Left ventricle myocardium inferior (tissue), 1 donor: ENCODE data around the gene MVB12A. TPM values are rescaled to one million over a fixed set of nuclear protein-coding genes. Genes with fewer than 3 reads are reported as not detected.

Experiments
- DNase-seq: peaks from one replicate; pipeline ENCODE4 v3.0.0-alpha.2; 2020
- H3K27ac ChIP-seq: fragments of 200-600 bp; replicated peaks from 2 replicates; pipeline ENCODE4 v1.8.0; 2021
- H3K27me3 ChIP-seq: fragments of 200-600 bp; 2 replicates; pipeline ENCODE4 v1.8.0; 2021; ENCODE audit warnings: low read depth
- H3K36me3 ChIP-seq: fragments of 200-600 bp; 2 replicates; pipeline ENCODE4 v1.8.0; 2021
- H3K4me1 ChIP-seq: fragments of 200-600 bp; 2 replicates; pipeline ENCODE4 v1.8.0; 2021
- H3K4me3 ChIP-seq: fragments of 200-600 bp; 2 replicates; pipeline ENCODE4 v1.8.0; 2021; ENCODE audit warnings: mild to moderate bottlenecking, moderate library complexity
- H3K9me3 ChIP-seq: fragments of 200-600 bp; replicated peaks from 2 replicates; pipeline ENCODE4 v1.8.0; 2021
- CTCF ChIP-seq: fragments of 200-600 bp; IDR thresholded peaks from 2 replicates; pipeline ENCODE4 v1.8.0; 2021; ENCODE audit warnings: antibody characterized with exemption, mild to moderate bottlenecking, borderline replicate concordance
- intact Hi-C: fragments of 100-400 bp; cut with micrococcal nuclease; formaldehyde crosslinking; loops from one replicate; pipeline ENCODE4 v1.11.0; 2022
- total RNA-seq: library from RNA; stranded (reverse); fragmentation: NEBNext Ultra II Directional; extraction: Animal tissue kit (Norgen Biotek cat#: 25700); gene quantifications from one replicate; pipeline ENCODE4 v1.2.1, GENCODE V29; 2021
- donor health status: DM: no; HTN: yes; CAD: no; lungs with severe emphysema.

Gene MVB12A
- total RNA-seq, 1 donor from 2014 or later = 19.6 TPM

DNA sequence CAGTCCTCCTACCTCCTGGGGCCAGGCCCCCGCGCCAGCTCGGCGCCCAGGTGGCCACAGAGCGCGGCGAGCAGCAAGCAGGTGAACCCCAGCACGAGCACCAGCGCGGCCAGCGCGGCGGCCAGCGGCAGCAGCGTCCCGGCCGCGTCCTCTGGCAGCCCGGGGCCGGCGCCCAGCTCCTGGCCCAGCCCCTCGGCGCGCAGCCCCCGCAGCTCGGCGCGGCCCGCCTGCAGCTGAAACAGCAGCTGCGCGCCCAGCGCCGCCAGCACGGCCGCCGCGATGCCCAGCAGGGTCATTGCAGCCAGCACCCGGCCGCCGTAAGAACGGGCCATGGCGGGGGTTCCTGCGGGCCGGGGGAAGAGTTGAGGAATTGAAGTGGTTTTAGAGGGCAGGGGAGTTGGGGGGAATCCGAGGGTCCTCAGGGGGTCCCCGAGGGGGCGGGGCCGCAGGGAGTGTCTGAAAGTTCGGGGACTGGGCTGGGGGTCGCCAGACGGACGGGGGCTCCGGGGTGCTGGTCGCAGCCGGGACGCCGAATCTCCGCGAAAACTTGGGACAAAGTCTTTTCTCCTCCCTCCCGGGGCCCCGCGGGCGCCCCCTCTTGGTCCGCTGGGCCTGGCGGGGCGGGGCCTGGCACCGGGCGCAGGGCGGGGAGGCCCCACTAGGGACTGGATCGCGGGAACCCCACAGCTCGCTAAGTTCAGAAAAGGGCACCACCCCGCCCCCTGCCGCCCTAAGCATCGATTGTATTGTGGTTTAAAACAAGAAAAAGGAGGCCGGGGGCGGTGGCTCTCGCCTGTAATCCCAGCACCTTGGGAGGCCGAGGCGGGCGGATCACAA is 28.5 kb downstream of the MVB12A start, which contains the start of gene TMEM221:
Gene TMEM221 (minus strand): TSS at position 538 of the 837 bp plus-strand sequence. CDS start 206 bp downstream, at position 332.
- no peaks in the 10 kb centered on the region for H3K9me3 ChIP-seq
- no peak within 1 kb of the TSS for H3K27ac ChIP-seq
- H3K36me3 ChIP-seq = no peaks in the 10 kb centered on the region
- intact Hi-C loops = no loop called here
- peak; percentile 66 for TF ChIP-seq CTCF
- H3K4me1 ChIP-seq = peaks cover 8% of the 10 kb centered on the region
- peak; percentile 47 for DNase-seq
- H3K4me3 ChIP-seq = peak within 1 kb of the TSS; percentile 63
- peaks cover 46% of the 10 kb centered on the region for H3K27me3 ChIP-seq

DNA sequence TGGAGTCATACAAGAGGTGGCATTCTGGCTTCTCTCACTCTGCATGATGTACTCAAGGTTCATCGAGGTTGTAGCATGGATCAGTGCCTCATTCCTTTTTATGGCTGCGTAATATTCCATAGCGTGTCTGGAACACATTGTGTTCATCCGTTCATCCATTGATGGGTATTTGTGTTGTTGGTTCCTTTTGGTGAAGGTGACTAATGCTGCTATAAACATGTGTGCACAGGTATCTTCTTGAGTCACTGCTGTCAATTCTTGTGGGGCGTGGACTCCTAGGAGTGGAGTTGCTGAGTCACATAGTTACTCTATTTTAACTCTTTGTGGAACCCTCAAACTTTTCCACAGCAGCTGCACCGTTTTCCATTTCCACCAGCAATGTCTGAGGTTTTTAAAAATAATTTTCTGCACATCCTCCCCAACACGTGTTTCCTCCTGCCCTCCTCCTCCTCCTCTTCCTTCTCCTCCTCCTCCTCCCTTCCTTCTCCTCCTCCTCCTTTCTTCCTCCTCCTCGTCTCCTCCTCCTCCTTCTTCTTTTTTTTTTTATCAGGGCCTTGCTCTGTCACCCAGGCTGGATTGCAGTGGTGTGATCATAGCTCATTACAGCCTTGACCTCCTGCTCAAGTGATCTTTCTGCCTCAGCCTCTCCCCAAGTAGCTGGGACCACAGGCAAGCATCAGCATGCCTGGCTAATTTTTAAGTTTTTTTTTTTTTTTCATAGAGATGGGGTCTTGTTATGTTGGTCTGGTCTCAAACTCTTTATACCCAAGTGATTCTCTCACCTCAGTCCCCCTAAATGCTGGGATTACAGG is 30.6 kb downstream of the MVB12A start:
- Histone ChIP-seq H3K36me3 (no peaks in the 10 kb centered on the region), H3K27me3 (peaks cover 67% of the 10 kb centered on the region), H3K4me3 (no peak overlapping the region), H3K4me1 (peaks cover 9% of the 10 kb centered on the region), H3K27ac (no peak overlapping the region), H3K9me3 (no peaks in the 10 kb centered on the region)
- intact Hi-C loops = no loop called here
- no peak for DNase-seq
- TF ChIP-seq CTCF = no peak

- intact Hi-C loops = no loop called here
- Histone ChIP-seq H3K4me3 (no peak overlapping the region), H3K27ac (no peak overlapping the region), H3K36me3 (no peaks in the 10 kb centered on the region), H3K4me1 (peaks cover 14% of the 10 kb centered on the region), H3K9me3 (no peaks in the 10 kb centered on the region), H3K27me3 (peaks cover 81% of the 10 kb centered on the region)
- no peak for TF ChIP-seq CTCF
- DNase-seq = no peak
Observed at GRCh38 chr19:17451820-17452219, 32.0 kb downstream of the MVB12A start.

- H3K27ac ChIP-seq = no peak overlapping the region
- no peak for DNase-seq
- peaks cover 6% of the 10 kb centered on the region for H3K4me1 ChIP-seq
- H3K36me3 ChIP-seq = no peaks in the 10 kb centered on the region
- H3K9me3 ChIP-seq = no peaks in the 10 kb centered on the region
- no peak overlapping the region for H3K4me3 ChIP-seq
- H3K27me3 ChIP-seq = peaks cover 96% of the 10 kb centered on the region
- intact Hi-C loops = no loop called here
- TF ChIP-seq CTCF = no peak
Observed at GRCh38 chr19:17454576-17455071, 34.8 kb downstream of the MVB12A start.

DNA sequence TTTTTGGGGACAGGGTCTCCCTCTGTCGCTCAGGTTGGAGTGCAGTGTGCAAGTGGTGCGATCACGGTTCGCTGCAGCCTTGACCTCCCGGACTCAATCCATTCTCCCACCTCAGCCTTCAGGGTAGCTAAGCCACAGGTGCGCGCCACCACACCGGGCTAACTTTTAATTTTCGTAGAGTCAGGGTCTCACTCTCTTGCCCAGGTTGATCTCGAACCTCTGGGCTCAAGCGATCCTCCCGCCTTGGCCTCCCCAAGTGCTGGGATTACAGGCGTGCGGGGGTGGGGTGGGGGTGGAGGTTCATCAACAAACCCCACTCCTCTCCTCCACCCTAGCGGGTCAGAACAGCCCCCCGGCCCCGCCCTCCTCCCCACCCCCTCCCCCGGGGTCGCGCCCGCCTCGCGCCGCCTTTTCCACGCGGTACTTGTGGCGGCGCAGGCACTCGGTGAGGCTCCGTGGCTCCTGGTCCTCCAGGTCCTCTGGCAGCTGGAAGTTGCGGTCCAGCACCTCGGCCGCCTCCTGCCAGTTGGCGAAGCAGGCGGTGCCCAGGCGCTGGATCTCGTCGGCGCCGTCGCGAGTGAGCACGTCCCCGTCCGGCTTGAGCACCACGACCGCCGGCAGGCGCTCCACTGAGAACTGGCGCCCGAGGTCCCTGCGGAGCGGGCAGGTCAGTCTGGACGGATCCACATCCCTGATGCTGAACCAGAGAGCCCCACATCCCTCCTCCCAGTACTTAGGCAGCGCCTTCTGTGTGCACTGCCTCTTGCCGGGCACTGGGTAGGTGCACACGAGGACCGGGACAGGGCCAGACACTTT is 35.7 kb downstream of the MVB12A start:
- intact Hi-C loops = no loop called here
- TF ChIP-seq CTCF = no peak
- no peak overlapping the region for H3K27ac ChIP-seq
- no peaks in the 10 kb centered on the region for H3K9me3 ChIP-seq
- H3K4me3 ChIP-seq = no peak overlapping the region
- H3K27me3 ChIP-seq = peaks cover 96% of the 10 kb centered on the region
- no peak for DNase-seq
- peaks cover 6% of the 10 kb centered on the region for H3K4me1 ChIP-seq
- no peaks in the 10 kb centered on the region for H3K36me3 ChIP-seq
